Measurements from ENCODE around the gene GPR142.
"Not testable (repeated sequence)": the region's sequence is repeated elsewhere in the genome, so short reads cannot be mapped to it uniquely, and the experiment has no call there.

Gene GPR142

GRCh38 chr17:74393346-74393942, 26.1 kb downstream of the GPR142 start:
- peak; percentile 34 for DNase-seq (ENCODE audit: low read depth, low spot score)

- no peak for DNase-seq (ENCODE audit: low read depth, low spot score)
These were observed 27.1 kb downstream of the GPR142 start for GRCh38 chr17:74394275-74394950.

- DNase-seq (ENCODE audit: low read depth, low spot score), result no peak
These were observed 27.7 kb downstream of the GPR142 start for GRCh38 chr17:74394977-74395376.

GRCh38 chr17:74396567-74396966, 29.3 kb downstream of the GPR142 start:
- no peak for DNase-seq (ENCODE audit: low read depth, low spot score)

- no peak for DNase-seq (ENCODE audit: low read depth, low spot score)
These were observed 34.7 kb downstream of the GPR142 start for GRCh38 chr17:74402048-74402447.

GRCh38 chr17:74403512-74404137, 36.3 kb downstream of the GPR142 start:
- DNase-seq (ENCODE audit: low read depth, low spot score), result no peak

- DNase-seq (ENCODE audit: low read depth, low spot score), result no peak
These were observed 36.9 kb downstream of the GPR142 start for GRCh38 chr17:74404218-74404617.

- no peak for DNase-seq (ENCODE audit: low read depth, low spot score)
These were observed 37.5 kb downstream of the GPR142 start for GRCh38 chr17:74404789-74405188.

- DNase-seq (ENCODE audit: low read depth, low spot score), result not testable (repeated sequence)
These were observed 38.0 kb downstream of the GPR142 start for GRCh38 chr17:74405311-74405710.

GRCh38 chr17:74407384-74407783, 40.1 kb downstream of the GPR142 start:
- DNase-seq (ENCODE audit: low read depth, low spot score), result no peak

- peak; percentile 34 for DNase-seq (ENCODE audit: low read depth, low spot score)
These were observed 41.0 kb downstream of the GPR142 start for GRCh38 chr17:74408262-74408661.

- no peak for DNase-seq (ENCODE audit: low read depth, low spot score)
These were observed 41.5 kb downstream of the GPR142 start for GRCh38 chr17:74408815-74409214.

GRCh38 chr17:74410001-74410443, 42.7 kb downstream of the GPR142 start:
- DNase-seq (ENCODE audit: low read depth, low spot score), result no peak

GRCh38 chr17:74412581-74412980, 45.3 kb downstream of the GPR142 start:
- DNase-seq (ENCODE audit: low read depth, low spot score), result no peak

GRCh38 chr17:74413491-74413890, 46.2 kb downstream of the GPR142 start:
- no peak for DNase-seq (ENCODE audit: low read depth, low spot score)

GRCh38 chr17:74414510-74414909, 47.2 kb downstream of the GPR142 start:
- DNase-seq (ENCODE audit: low read depth, low spot score), result no peak

GRCh38 chr17:74415608-74416396, 48.5 kb downstream of the GPR142 start:
- no peak for DNase-seq (ENCODE audit: low read depth, low spot score)

GRCh38 chr17:74417178-74418045, 50.1 kb downstream of the GPR142 start:
- peak; percentile 46 for DNase-seq (ENCODE audit: low read depth, low spot score)

GRCh38 chr17:74419928-74420411, 52.7 kb downstream of the GPR142 start:
- DNase-seq (ENCODE audit: low read depth, low spot score), result no peak

All from astrocyte of the hippocampus (primary cell).